ENCODE data around the gene CFAP97D2. TPM values are rescaled to one million over a fixed set of nuclear protein-coding genes. Genes with fewer than 3 reads are reported as not detected.

Gene CFAP97D2
- total and polyA plus RNA-seq, 2 of the 13 experiments (the other 11 are each of a cell fraction or from before 2014, with no cell fraction given) = not detected

DNA sequence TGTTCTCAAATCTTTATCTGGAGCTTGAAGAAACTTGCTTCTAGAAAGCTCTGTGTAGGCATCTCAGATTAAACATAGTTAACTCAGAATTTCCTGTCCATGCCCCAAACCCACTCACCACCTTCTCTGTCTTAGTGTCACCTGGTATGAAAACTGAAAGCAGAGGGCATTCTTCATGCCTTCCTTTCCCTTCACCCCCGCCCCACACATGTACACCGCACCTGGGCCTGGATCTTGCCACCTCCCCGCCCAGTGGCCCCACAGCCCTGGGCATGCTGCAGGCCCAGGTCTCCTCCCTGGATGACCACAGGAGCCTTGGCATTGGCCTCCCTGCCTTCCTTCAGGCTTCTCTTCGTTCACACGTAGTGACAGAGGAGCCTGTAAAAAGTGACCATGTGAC is 15.8 kb downstream of the CFAP97D2 start:
- Histone ChIP-seq H3K36me3 (replicated peaks in 1 of 2; ENCODE audit: control insufficient read depth in 1 of 2, insufficient read depth in 2 of 2, low read length in 2 of 2) (no peaks in the 10 kb centered on the region), H3K9me3 (ENCODE audit: low read length) (peaks cover 4% of the 10 kb centered on the region; the same call in 1 of the 2 replicates), H3K9ac (ENCODE audit: insufficient read depth, low read depth, low read length) (no peak overlapping the region), H3K79me2 (ENCODE audit: insufficient read depth, low read length) (no peaks in the 10 kb centered on the region), H3K27ac (ENCODE audit: extremely low read length, insufficient read depth, low read length) (no peak overlapping the region), H3K4me1 (ENCODE audit: insufficient read depth, low read length) (no peaks in the 10 kb centered on the region), H4K20me1 (ENCODE audit: insufficient read depth, low read length) (no peaks in the 10 kb centered on the region), H3K27me3 (ENCODE audit: control insufficient read depth in 1 of 2, insufficient read depth in 2 of 2, low read length in 2 of 2) (0 out of 5 replicates have a peak, but pooled peaks cover 0 to 8% of the 10 kb centered on the region in 2 experiments), H3K4me2 (ENCODE audit: low read depth, low read length) (no peak overlapping the region), H2AFZ (ENCODE audit: low read length) (no peak overlapping the region), H3K4me3 (replicated peaks in 1 of 3; ENCODE audit: insufficient read depth in 1 of 3, low read depth in 2 of 3, low read length in 3 of 3) (no peak overlapping the region)
- intact Hi-C loops (cut with micrococcal nuclease; ENCODE audit: unreplicated experiment) = no loop called here
- BruUV-seq (replicated peaks) = no TSS peak
- FAIRE-seq = no peak
- 19% methylated on average over 3 of the region's 5 CpGs for WGBS (ENCODE audit: low lambda C conversion rate)
- TF ChIP-seq HES4 (CRISPR knock-in tag; IDR thresholded peaks at IDR 0.05; ENCODE audit: borderline replicate concordance) (no peak), PTBP1 (IDR thresholded peaks at IDR 0.05; ENCODE audit: low read depth, low read length, poor library complexity, severe bottlenecking) (no peak), TOE1 (CRISPR knock-in tag; IDR thresholded peaks at IDR 0.05) (no peak), ZFP82 (CRISPR knock-in tag; IDR thresholded peaks at IDR 0.05; ENCODE audit: borderline replicate concordance) (no peak), DMAP1 (CRISPR knock-in tag; IDR thresholded peaks at IDR 0.05) (no peak), ZNF737 (CRISPR knock-in tag; IDR thresholded peaks at IDR 0.05; ENCODE audit: borderline replicate concordance) (no peak), ZSCAN25 (CRISPR knock-in tag; IDR thresholded peaks at IDR 0.05) (no peak), ZSCAN30 (CRISPR knock-in tag; IDR thresholded peaks at IDR 0.05) (no peak)
- no peak for DNase-seq (ENCODE audit: low spot score)
- ATAC-seq = no peak
- in situ Hi-C loops (cut with HindIII; ENCODE audit: extremely low pct_ligation_motif_present, low pct_unique_long_range_greater_than_20kb) = no loop called here
- CTCF ChIA-PET (ENCODE audit: low intra/inter-chr PET ratio, low total read pairs) = no interaction called here
- POLR2A ChIA-PET = no interaction called here

DNA sequence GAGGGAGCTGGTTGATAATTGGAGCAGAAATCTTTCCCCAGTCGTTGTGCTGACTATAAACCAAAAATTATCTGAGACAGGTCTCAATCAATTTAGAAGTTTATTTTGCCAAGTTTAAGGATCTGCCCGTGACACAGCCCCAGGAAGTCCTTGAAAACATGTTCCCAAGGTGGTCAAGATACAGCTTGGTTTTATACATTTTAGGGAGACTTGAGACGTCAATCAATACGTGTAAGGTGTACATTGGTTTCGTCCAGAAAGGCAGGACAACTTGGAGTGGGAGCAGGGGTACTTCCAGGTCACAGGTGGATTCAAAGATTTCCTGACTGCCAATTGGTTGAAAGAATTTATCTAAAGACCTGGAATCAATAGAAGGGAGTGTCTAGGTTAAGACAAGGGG is 17.6 kb downstream of the CFAP97D2 start:
- ChIA-PET CTCF (ENCODE audit: low intra/inter-chr PET ratio, low total read pairs) (no interaction called here), POLR2A (no interaction called here)
- 1% methylated on average over 5 of the region's 5 CpGs for WGBS (ENCODE audit: low lambda C conversion rate)
- Histone ChIP-seq H3K9me3 (ENCODE audit: low read length) (no peaks in the 10 kb centered on the region), H3K9ac (ENCODE audit: insufficient read depth, low read depth, low read length) (no peak overlapping the region), H3K4me3 (replicated peaks in 1 of 3; ENCODE audit: insufficient read depth in 1 of 3, low read depth in 2 of 3, low read length in 3 of 3) (no peak overlapping the region), H2AFZ (ENCODE audit: low read length) (no peak overlapping the region), H3K4me1 (ENCODE audit: insufficient read depth, low read length) (no peaks in the 10 kb centered on the region), H4K20me1 (ENCODE audit: insufficient read depth, low read length) (no peaks in the 10 kb centered on the region), H3K79me2 (ENCODE audit: insufficient read depth, low read length) (no peaks in the 10 kb centered on the region), H3K4me2 (ENCODE audit: low read depth, low read length) (no peak overlapping the region), H3K27me3 (ENCODE audit: control insufficient read depth in 1 of 2, insufficient read depth in 2 of 2, low read length in 2 of 2) (peaks cover 1 to 11% of the 10 kb centered on the region in 2 experiments; a peak in 2 of 5 replicates), H3K27ac (ENCODE audit: extremely low read length, insufficient read depth, low read length) (no peak overlapping the region), H3K36me3 (replicated peaks in 1 of 2; ENCODE audit: control insufficient read depth in 1 of 2, insufficient read depth in 2 of 2, low read length in 2 of 2) (no peaks in the 10 kb centered on the region)
- ATAC-seq = no peak
- no TSS peak for BruUV-seq (replicated peaks)
- DNase-seq (ENCODE audit: low spot score) = no peak
- in situ Hi-C loops (cut with HindIII; ENCODE audit: extremely low pct_ligation_motif_present, low pct_unique_long_range_greater_than_20kb) = no loop called here
- intact Hi-C loops (cut with micrococcal nuclease; ENCODE audit: unreplicated experiment) = no loop called here
- TF ChIP-seq STAT5B (CRISPR knock-in tag; IDR thresholded peaks at IDR 0.05) (no peak), TP53 (CRISPR knock-in tag; conservative IDR thresholded peaks at IDR 0.05) (no peak)
- TF ChIP-seq, protein P1, sequence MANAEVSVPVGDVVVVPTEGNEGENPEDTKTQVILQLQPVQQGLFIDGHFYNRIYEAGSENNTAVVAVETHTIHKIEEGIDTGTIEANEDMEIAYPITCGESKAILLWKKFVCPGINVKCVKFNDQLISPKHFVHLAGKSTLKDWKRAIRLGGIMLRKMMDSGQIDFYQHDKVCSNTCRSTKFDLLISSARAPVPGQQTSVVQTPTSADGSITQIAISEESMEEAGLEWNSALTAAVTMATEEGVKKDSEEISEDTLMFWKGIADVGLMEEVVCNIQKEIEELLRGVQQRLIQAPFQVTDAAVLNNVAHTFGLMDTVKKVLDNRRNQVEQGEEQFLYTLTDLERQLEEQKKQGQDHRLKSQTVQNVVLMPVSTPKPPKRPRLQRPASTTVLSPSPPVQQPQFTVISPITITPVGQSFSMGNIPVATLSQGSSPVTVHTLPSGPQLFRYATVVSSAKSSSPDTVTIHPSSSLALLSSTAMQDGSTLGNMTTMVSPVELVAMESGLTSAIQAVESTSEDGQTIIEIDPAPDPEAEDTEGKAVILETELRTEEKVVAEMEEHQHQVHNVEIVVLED (CRISPR knock-in tag; IDR thresholded peaks at IDR 0.05; ENCODE audit: borderline replicate concordance) = no peak
- no peak for FAIRE-seq

All from HepG2 (cell line).